A673 (cell line): ENCODE data around the gene DENND1A.

Source experiments
- CTCF ChIP-seq: fragments of 300-800, 200-600 bp; sonication (generic); conservative IDR thresholded peaks from 2 replicates; pipeline ENCODE4 v1.5.1; 2017; ENCODE audit warnings: low read depth, mild to moderate bottlenecking, antibody characterized with exemption, low read length, moderate library complexity, mixed read lengths
- EZH2 ChIP-seq: fragments of 200-600 bp; sonication (generic); IDR thresholded peaks from 2 replicates; pipeline ENCODE4 v1.6.1; 2017; ENCODE audit warnings: borderline replicate concordance, low read depth, mild to moderate bottlenecking, mixed read lengths, antibody characterized with exemption, low read length; ENCODE audit not compliant: poor library complexity, severe bottlenecking

DNA sequence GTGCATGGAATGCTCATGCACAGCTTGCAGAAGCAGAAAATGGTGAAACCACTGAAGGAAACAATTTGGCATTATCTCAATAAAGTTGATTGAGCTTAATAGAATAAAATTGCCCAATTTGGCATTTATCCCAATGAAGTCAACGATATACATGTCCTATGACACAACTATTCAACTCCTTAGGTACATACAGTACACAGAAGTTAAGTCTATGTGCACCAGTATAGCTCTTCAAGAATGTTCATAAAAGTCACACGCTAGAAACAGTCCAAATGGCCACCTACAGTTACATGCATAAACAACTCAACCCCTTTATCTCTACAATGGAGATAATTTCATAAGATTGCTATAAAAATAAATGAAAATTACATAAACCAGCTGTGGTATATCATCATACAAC is 184.5 kb downstream of the DENND1A start:
- TF ChIP-seq CTCF = no peak
- TF ChIP-seq EZH2 = no peak
